NCI-H748 (cell line): ENCODE results near the gene AP2A1.

Experiments used
- DNase-seq: peaks from one replicate; lab custom pipeline; 2025; ENCODE audit not compliant: unreplicated experiment; lab: John Stamatoyannopoulos, UW

The AP2A1 gene

GRCh38 chr19:49837009-49837310 is 70.2 kb downstream of the AP2A1 start:
- no peak for DNase-seq

GRCh38 chr19:49837425-49837824 is 70.6 kb downstream of the AP2A1 start:
- DNase-seq = no peak

- no peak for DNase-seq
Measured at GRCh38 chr19:49838885-49839588, 72.2 kb downstream of the AP2A1 start.

GRCh38 chr19:49839713-49840112 is 72.9 kb downstream of the AP2A1 start:
- no peak for DNase-seq

GRCh38 chr19:49840321-49840720 is 73.5 kb downstream of the AP2A1 start:
- no peak for DNase-seq

- no peak for DNase-seq
Measured at GRCh38 chr19:49840736-49841249, 74.0 kb downstream of the AP2A1 start.

GRCh38 chr19:49843265-49843664 is 76.5 kb downstream of the AP2A1 start:
- no peak for DNase-seq

- DNase-seq = no peak
Measured at GRCh38 chr19:49844138-49845095, 77.6 kb downstream of the AP2A1 start.

GRCh38 chr19:49845414-49845813 is 78.6 kb downstream of the AP2A1 start:
- DNase-seq = no peak

- no peak for DNase-seq
Measured at GRCh38 chr19:49846408-49846807, 79.6 kb downstream of the AP2A1 start.

- DNase-seq = no peak
Measured at GRCh38 chr19:49847731-49848696, 81.2 kb downstream of the AP2A1 start.

- no peak for DNase-seq
Measured at GRCh38 chr19:49848938-49849337, 82.1 kb downstream of the AP2A1 start.

GRCh38 chr19:49849433-49850220 is 82.8 kb downstream of the AP2A1 start:
- DNase-seq = peak; percentile 54

- no peak for DNase-seq
Measured at GRCh38 chr19:49850221-49850486, 83.4 kb downstream of the AP2A1 start.

- peak; percentile 96 for DNase-seq
Measured at GRCh38 chr19:49850487-49851342, 83.9 kb downstream of the AP2A1 start, which contains the start of gene PTOV1. TSS of gene PTOV1 (plus strand) at chr19:49851159.

- DNase-seq = peak; percentile 78
Measured at GRCh38 chr19:49851456-49852259, 84.9 kb downstream of the AP2A1 start.

- DNase-seq = no peak
Measured at GRCh38 chr19:49852631-49853126, 85.9 kb downstream of the AP2A1 start.

GRCh38 chr19:49853852-49854377 is 87.1 kb downstream of the AP2A1 start:
- no peak for DNase-seq
